Caco-2 (cell line): ENCODE data around the gene RIN3. TPM values are rescaled to one million over a fixed set of nuclear protein-coding genes. Genes with fewer than 3 reads are reported as not detected.

Source experiments
- BruUV-seq: library from RNA; stranded (reverse); fragments of 400-500 nt; replicated peaks from 2 replicates; lab custom pipeline; 2021; lab: Mats Ljungman, UMichigan
- CTCF ChIA-PET: fragments of 300-600 bp; sonication (Branson Sonifier 250); formaldehyde crosslinking; loops from one replicate; lab custom pipeline; 2022; ENCODE audit warnings: antibody characterized with exemption; lab: Charles Lee
- POLR2A ChIA-PET: fragments of 300-600 bp; sonication (Branson Sonifier 250); formaldehyde crosslinking; loops from one replicate; lab custom pipeline; 2022; ENCODE audit warnings: antibody characterized with exemption; lab: Charles Lee
- DNase-seq, 2 experiments: peaks; one replicate each; pipeline versions ENCODE4 v3.0.0 to v3.0.0-alpha.2; 2020 to 2022
- H3K27me3 ChIP-seq: replicated peaks from 2 replicates; pipeline ENCODE4 v1.6.0; 2011; ENCODE audit warnings: low read length; ENCODE audit not compliant: control insufficient read depth, insufficient read depth
- H3K36me3 ChIP-seq: 2 replicates; pipeline ENCODE4 v1.5.1; 2011; ENCODE audit warnings: low read length; ENCODE audit not compliant: control insufficient read depth, insufficient read depth
- H3K4me1 ChIP-seq: fragments of 250-450 bp; sonication (Bioruptor Pico); 2 replicates; pipeline ENCODE4 v1.5.1; 2020; ENCODE audit warnings: mild to moderate bottlenecking
- H3K4me3 ChIP-seq: 2 replicates; pipeline ENCODE4 v1.5.1; 2011; ENCODE audit warnings: low read depth, mild to moderate bottlenecking, control low read depth, low read length
- H3K9me3 ChIP-seq: fragments of 250-450 bp; sonication (Bioruptor Pico); 2 replicates; pipeline ENCODE4 v1.5.1; 2020; ENCODE audit warnings: mild to moderate bottlenecking, moderate library complexity
- H3K27ac Mint-ChIP-seq: one replicate; pipeline ENCODE4 v1.8.0; 2022; ENCODE audit warnings: mixed read lengths; ENCODE audit not compliant: unreplicated experiment
- H3K27me3 Mint-ChIP-seq: one replicate; pipeline ENCODE4 v1.8.0; 2022; ENCODE audit warnings: mixed read lengths; ENCODE audit not compliant: insufficient read depth, unreplicated experiment
- H3K36me3 Mint-ChIP-seq: one replicate; pipeline ENCODE4 v1.8.0; 2022; ENCODE audit warnings: mild to moderate bottlenecking, mixed read lengths; ENCODE audit not compliant: insufficient read depth, unreplicated experiment
- H3K4me1 Mint-ChIP-seq: one replicate; pipeline ENCODE4 v1.8.0; 2022; ENCODE audit warnings: low read depth, mixed read lengths; ENCODE audit not compliant: unreplicated experiment
- H3K4me3 Mint-ChIP-seq: one replicate; pipeline ENCODE4 v1.8.0; 2022; ENCODE audit warnings: mild to moderate bottlenecking, moderate library complexity, mixed read lengths; ENCODE audit not compliant: unreplicated experiment
- H3K9me3 Mint-ChIP-seq: one replicate; pipeline ENCODE4 v1.8.0; 2022; ENCODE audit warnings: mixed read lengths; ENCODE audit not compliant: unreplicated experiment
- intact Hi-C: fragments of 100-400 bp; cut with micrococcal nuclease; formaldehyde crosslinking; loops from one replicate; pipeline ENCODE4 v1.10.0; 2022; ENCODE audit not compliant: unreplicated experiment
- total RNA-seq: library from RNA; stranded (reverse); gene quantifications from 2 replicates; pipeline ENCODE4 v1.2.3, GENCODE V29; 2022
- TF ChIP-seq, protein P1 (sequence below), 2 experiments: fragments of 200-600 bp in 1 of 2; IDR thresholded peaks; 1 replicate in 1 of 2; 2 replicates in 1 of 2; pipeline versions ENCODE4 v1.5.1 to v1.8.0; 2011 to 2022; ENCODE audit warnings: antibody characterized with exemption in 1 of 2, control low read depth in 1 of 2, inconsistent platforms in 1 of 2, low read depth in 1 of 2, low read length in 1 of 2, mild to moderate bottlenecking in 1 of 2, moderate library complexity in 1 of 2; ENCODE audit not compliant: insufficient read depth in 1 of 2, severe bottlenecking in 1 of 2, unreplicated experiment in 1 of 2

RIN3 gene
- total RNA-seq, 1 experiment from 2014 or later: 20.7 TPM

DNA sequence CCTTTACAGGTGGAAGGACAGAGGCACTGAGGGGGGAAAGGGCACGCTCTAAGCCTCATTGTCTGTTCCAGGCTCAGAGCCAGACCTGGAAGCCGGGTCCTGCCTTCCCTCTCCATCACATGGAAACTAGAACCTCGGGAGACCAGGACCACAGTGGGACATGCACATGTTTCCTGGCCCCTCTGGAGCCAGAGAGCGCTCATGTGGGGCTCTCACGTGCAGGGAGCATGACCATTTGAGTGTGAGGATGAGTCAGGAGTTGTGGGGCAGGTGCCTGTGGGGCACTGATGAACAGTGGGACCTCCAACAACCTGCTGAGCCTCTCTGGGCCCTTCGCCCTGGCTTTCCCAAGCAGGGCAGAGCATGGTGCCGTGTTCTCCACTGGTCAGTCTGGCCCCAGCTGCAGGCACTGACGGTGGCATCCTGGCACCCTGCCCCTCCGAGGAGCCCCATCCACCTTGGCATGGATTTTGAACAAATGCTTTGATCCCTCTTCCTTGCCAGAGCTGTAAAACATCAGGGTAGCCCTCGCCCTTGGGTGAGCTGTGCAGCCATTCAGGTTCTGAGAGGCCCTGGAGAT, 100.2 kb downstream of the RIN3 start:
- Histone ChIP-seq H3K27me3 (no peaks in the 10 kb centered on the region), H3K4me1 (no peaks in the 10 kb centered on the region), H3K36me3 (no peaks in the 10 kb centered on the region), H3K9me3 (no peaks in the 10 kb centered on the region), H3K4me3 (no peak overlapping the region)
- DNase-seq: no peak
- CTCF ChIA-PET: interaction anchor here (0.6 to 1.0 kb wide), 2 partner anchors 20 to 76 kb away, joined by 3 to 5 read pairs; no protein-coding TSS in a partner anchor
- Mint-ChIP-seq H3K9me3 (no peaks in the 10 kb centered on the region), H3K4me3 (no peak overlapping the region), H3K4me1 (no peaks in the 10 kb centered on the region), H3K27me3 (no peaks in the 10 kb centered on the region), H3K27ac (no peak overlapping the region), H3K36me3 (peaks cover 5% of the 10 kb centered on the region)
- BruUV-seq: no TSS peak
- POLR2A ChIA-PET: no interaction called here
- intact Hi-C loops: no loop called here
- TF ChIP-seq, protein P1, sequence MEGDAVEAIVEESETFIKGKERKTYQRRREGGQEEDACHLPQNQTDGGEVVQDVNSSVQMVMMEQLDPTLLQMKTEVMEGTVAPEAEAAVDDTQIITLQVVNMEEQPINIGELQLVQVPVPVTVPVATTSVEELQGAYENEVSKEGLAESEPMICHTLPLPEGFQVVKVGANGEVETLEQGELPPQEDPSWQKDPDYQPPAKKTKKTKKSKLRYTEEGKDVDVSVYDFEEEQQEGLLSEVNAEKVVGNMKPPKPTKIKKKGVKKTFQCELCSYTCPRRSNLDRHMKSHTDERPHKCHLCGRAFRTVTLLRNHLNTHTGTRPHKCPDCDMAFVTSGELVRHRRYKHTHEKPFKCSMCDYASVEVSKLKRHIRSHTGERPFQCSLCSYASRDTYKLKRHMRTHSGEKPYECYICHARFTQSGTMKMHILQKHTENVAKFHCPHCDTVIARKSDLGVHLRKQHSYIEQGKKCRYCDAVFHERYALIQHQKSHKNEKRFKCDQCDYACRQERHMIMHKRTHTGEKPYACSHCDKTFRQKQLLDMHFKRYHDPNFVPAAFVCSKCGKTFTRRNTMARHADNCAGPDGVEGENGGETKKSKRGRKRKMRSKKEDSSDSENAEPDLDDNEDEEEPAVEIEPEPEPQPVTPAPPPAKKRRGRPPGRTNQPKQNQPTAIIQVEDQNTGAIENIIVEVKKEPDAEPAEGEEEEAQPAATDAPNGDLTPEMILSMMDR (IDR thresholded peaks at IDR 0.05; ENCODE audit: insufficient read depth in 1 of 2, low read depth in 1 of 2, low read length in 1 of 2, severe bottlenecking in 1 of 2, unreplicated experiment in 1 of 2): no peak

DNA sequence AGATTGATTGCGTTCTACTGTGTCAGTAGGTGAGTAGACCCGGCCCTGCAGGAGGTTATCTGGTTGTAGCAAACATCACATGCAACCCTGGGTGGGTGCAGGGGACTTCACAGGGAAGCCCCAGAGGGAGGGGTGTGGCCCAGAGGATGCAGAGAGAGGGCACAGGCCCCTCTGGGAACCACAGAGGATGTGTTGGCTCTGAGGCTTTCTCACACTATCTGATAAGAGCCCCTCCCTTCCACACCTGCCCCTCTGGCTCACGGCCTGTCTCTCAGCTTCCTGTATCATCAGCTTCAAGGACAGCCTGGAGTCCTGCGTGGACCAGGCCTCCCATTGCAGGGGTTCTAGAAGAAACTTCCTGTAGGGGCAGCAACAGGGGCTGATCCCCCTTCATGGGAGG, 101.9 kb downstream of the RIN3 start:
- TF ChIP-seq, protein P1 (IDR thresholded peaks at IDR 0.05; ENCODE audit: insufficient read depth in 1 of 2, low read depth in 1 of 2, low read length in 1 of 2, severe bottlenecking in 1 of 2, unreplicated experiment in 1 of 2): no peak
- H3K36me3 ChIP-seq: no peaks in the 10 kb centered on the region

DNA sequence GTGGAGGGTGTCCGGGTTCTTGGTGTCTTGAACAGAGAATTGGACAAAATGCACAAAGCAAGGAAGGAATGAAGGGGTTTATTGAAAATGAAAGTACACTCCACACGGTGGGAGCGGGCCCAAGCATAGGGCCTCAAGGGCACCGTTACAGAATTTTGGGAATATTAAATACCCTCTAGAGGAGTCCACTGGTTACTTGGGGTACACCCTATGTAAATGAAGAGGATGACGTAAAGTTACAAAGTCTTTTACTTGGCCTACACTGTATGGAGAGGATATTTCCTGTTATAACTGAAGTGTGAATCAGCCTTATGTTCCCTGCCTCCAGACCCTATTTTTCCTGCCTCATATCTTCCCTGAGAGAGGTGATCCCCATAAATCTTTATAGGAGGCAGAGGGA, 102.6 kb downstream of the RIN3 start:
- Histone ChIP-seq H3K36me3 (no peaks in the 10 kb centered on the region), H3K4me1 (no peaks in the 10 kb centered on the region), H3K27me3 (no peaks in the 10 kb centered on the region), H3K4me3 (no peak overlapping the region), H3K9me3 (no peaks in the 10 kb centered on the region)
- H3K9me3 Mint-ChIP-seq: peaks cover 4% of the 10 kb centered on the region
- no peak for DNase-seq
- peaks cover 7% of the 10 kb centered on the region for H3K36me3 Mint-ChIP-seq
- no peaks in the 10 kb centered on the region for H3K27me3 Mint-ChIP-seq
- no TSS peak for BruUV-seq
- no peak overlapping the region for H3K27ac Mint-ChIP-seq
- POLR2A ChIA-PET: no interaction called here
- intact Hi-C loops: no loop called here
- CTCF ChIA-PET: no interaction called here
- H3K4me1 Mint-ChIP-seq: no peaks in the 10 kb centered on the region
- TF ChIP-seq, protein P1 (IDR thresholded peaks at IDR 0.05; ENCODE audit: insufficient read depth in 1 of 2, low read depth in 1 of 2, low read length in 1 of 2, severe bottlenecking in 1 of 2, unreplicated experiment in 1 of 2): no peak
- H3K4me3 Mint-ChIP-seq: no peak overlapping the region

More for the DNA sequence above, 101.9 kb downstream of the RIN3 start:
- peaks cover 5% of the 10 kb centered on the region for H3K36me3 Mint-ChIP-seq
- H3K27ac Mint-ChIP-seq: no peak overlapping the region
- BruUV-seq: no TSS peak
- no peaks in the 10 kb centered on the region for H3K9me3 Mint-ChIP-seq
- H3K4me1 Mint-ChIP-seq: no peaks in the 10 kb centered on the region
- no peaks in the 10 kb centered on the region for H3K27me3 ChIP-seq
- no peaks in the 10 kb centered on the region for H3K27me3 Mint-ChIP-seq
- H3K4me3 ChIP-seq: no peak overlapping the region
- ChIA-PET POLR2A (no interaction called here), CTCF (no interaction called here)
- intact Hi-C loops: no loop called here
- H3K4me3 Mint-ChIP-seq: no peak overlapping the region
- DNase-seq: no peak
- H3K4me1 ChIP-seq: no peaks in the 10 kb centered on the region
- H3K9me3 ChIP-seq: no peaks in the 10 kb centered on the region
